ENCODE measurements around the gene MCOLN1. TPM values are rescaled to one million over a fixed set of nuclear protein-coding genes. Genes with fewer than 3 reads are reported as not detected.

MCOLN1 gene
- total and polyA plus RNA-seq, 9 of the 15 experiments (the other 6 are each of a cell fraction or from before 2014, with no cell fraction given) = 0.25 to 15.4 (median 7.1) TPM

DNA sequence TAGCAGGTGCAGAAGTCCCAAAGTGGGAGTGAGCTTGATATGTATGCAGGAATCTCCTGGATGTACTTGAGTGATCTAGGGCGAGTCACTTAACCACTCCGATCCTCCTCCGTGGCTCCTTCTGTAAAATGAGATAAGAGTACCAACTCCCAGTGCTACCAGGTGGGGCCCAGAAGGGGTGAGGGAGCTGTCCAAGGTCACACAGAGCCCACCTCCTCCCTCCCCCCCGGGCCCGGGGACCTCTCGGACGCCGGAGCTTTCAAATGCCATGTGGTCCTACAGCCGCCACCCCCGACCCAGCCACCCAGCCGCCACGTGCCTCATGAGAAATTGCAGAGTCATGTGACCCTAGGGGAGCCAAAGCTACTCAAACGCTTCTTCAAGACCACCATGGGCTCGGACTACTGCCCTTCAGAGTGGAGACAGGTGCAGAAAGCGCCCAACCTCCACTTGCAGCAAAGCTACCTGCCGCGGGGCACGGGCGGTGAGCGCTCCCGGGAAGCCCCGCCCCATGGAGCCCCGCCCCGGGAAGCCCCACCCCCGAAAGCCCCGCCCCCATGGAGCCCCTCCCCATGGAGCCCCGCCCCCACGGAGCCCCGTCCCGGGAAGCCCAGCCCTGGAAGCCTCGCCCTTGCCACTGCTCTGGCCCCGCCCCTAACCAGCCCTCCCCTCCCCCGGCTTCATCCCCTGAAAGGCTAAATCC, 16.6 kb upstream of the MCOLN1 start (continued):
- TF ChIP-seq, protein P1, sequence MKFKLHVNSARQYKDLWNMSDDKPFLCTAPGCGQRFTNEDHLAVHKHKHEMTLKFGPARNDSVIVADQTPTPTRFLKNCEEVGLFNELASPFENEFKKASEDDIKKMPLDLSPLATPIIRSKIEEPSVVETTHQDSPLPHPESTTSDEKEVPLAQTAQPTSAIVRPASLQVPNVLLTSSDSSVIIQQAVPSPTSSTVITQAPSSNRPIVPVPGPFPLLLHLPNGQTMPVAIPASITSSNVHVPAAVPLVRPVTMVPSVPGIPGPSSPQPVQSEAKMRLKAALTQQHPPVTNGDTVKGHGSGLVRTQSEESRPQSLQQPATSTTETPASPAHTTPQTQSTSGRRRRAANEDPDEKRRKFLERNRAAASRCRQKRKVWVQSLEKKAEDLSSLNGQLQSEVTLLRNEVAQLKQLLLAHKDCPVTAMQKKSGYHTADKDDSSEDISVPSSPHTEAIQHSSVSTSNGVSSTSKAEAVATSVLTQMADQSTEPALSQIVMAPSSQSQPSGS (CRISPR knock-in tag; IDR thresholded peaks at IDR 0.05) = no peak
- TF ChIP-seq, protein P2, sequence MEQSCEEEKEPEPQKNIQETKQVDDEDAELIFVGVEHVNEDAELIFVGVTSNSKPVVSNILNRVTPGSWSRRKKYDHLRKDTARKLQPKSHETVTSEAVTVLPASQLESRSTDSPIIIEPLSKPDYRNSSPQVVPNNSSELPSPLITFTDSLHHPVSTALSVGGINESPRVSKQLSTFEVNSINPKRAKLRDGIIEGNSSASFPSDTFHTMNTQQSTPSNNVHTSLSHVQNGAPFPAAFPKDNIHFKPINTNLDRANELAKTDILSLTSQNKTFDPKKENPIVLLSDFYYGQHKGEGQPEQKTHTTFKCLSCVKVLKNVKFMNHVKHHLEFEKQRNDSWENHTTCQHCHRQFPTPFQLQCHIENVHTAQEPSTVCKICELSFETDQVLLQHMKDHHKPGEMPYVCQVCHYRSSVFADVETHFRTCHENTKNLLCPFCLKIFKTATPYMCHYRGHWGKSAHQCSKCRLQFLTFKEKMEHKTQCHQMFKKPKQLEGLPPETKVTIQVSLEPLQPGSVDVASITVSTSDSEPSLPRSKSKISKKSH (CRISPR knock-in tag; IDR thresholded peaks at IDR 0.05) = no peak
- TF ChIP-seq, protein P3, sequence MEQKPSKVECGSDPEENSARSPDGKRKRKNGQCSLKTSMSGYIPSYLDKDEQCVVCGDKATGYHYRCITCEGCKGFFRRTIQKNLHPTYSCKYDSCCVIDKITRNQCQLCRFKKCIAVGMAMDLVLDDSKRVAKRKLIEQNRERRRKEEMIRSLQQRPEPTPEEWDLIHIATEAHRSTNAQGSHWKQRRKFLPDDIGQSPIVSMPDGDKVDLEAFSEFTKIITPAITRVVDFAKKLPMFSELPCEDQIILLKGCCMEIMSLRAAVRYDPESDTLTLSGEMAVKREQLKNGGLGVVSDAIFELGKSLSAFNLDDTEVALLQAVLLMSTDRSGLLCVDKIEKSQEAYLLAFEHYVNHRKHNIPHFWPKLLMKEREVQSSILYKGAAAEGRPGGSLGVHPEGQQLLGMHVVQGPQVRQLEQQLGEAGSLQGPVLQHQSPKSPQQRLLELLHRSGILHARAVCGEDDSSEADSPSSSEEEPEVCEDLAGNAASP (IDR thresholded peaks at IDR 0.05) = no peak
- TF ChIP-seq, protein P4, sequence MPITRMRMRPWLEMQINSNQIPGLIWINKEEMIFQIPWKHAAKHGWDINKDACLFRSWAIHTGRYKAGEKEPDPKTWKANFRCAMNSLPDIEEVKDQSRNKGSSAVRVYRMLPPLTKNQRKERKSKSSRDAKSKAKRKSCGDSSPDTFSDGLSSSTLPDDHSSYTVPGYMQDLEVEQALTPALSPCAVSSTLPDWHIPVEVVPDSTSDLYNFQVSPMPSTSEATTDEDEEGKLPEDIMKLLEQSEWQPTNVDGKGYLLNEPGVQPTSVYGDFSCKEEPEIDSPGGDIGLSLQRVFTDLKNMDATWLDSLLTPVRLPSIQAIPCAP (CRISPR knock-in tag; IDR thresholded peaks at IDR 0.05; ENCODE audit: borderline replicate concordance) = no peak
- TF ChIP-seq MIER1 (IDR thresholded peaks at IDR 0.05; ENCODE audit: low read depth) (peak; percentile 73), KDM1A (IDR thresholded peaks at IDR 0.05) (peak in 1 of 2 experiments; percentile 36; a peak in 1 of 4 replicates), TARDBP (IDR thresholded peaks at IDR 0.05) (no peak), ZNF589 (CRISPR knock-in tag; IDR thresholded peaks at IDR 0.05; ENCODE audit: low read depth) (no peak), EP300 (IDR thresholded peaks at IDR 0.05; ENCODE audit: low read length) (peak; percentile 48; the same call in 1 of the 2 replicates), NRF1 (conservative IDR thresholded peaks at IDR 0.05 in 1 of 2, IDR thresholded peaks at IDR 0.05 in 1 of 2) (no peak), SMARCA4 (IDR thresholded peaks at IDR 0.05) (peak; percentile 48; the same call in 1 of the 2 replicates), STAT5B (CRISPR knock-in tag; IDR thresholded peaks at IDR 0.05) (no peak), IRF2 (CRISPR knock-in tag; IDR thresholded peaks at IDR 0.05) (no peak), PRMT5 (CRISPR knock-in tag; IDR thresholded peaks at IDR 0.05) (no peak), ZFX (CRISPR knock-in tag; IDR thresholded peaks at IDR 0.05) (no peak), GATA2 (CRISPR knock-in tag; IDR thresholded peaks at IDR 0.05) (peak; percentile 54; the same call in 1 of the 2 replicates), OTX1 (CRISPR knock-in tag; IDR thresholded peaks at IDR 0.05) (0 out of 2 replicates have a peak, but pooled peaks have one; percentile 35), L3MBTL2 (IDR thresholded peaks at IDR 0.05) (peak; percentile 88), NFRKB (IDR thresholded peaks at IDR 0.05; ENCODE audit: low read depth) (no peak), ZEB2 (IDR thresholded peaks at IDR 0.05) (no peak), ZFP30 (CRISPR knock-in tag; IDR thresholded peaks at IDR 0.05; ENCODE audit: borderline replicate concordance) (no peak)
- TF ChIP-seq, protein P5, sequence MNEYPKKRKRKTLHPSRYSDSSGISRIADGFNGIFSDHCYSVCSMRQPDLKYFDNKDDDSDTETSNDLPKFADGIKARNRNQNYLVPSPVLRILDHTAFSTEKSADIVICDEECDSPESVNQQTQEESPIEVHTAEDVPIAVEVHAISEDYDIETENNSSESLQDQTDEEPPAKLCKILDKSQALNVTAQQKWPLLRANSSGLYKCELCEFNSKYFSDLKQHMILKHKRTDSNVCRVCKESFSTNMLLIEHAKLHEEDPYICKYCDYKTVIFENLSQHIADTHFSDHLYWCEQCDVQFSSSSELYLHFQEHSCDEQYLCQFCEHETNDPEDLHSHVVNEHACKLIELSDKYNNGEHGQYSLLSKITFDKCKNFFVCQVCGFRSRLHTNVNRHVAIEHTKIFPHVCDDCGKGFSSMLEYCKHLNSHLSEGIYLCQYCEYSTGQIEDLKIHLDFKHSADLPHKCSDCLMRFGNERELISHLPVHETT (CRISPR knock-in tag; conservative IDR thresholded peaks at IDR 0.05 in 1 of 2, IDR thresholded peaks at IDR 0.05 in 1 of 2) = no peak

All from K562 (cell line).